K562 (cell line): ENCODE data around the gene TTC4. TPM values are rescaled to one million over a fixed set of nuclear protein-coding genes. Genes with fewer than 3 reads are reported as not detected.

ENCODE experiments used
- ATAC-seq: fragments of 200-7000 bp; cut with Tn5 transposase; 3 replicates; pipeline ENCODE4 v1.9.1; 2020; ENCODE audit warnings: moderate library complexity
- BruUV-seq: library from RNA; stranded (reverse); fragments of 400-500 nt; replicated peaks from 2 replicates; lab custom pipeline; 2021; lab: Mats Ljungman, UMichigan
- CTCF ChIA-PET: fragments of 300-600 bp; formaldehyde crosslinking; extraction: SDS; loops from one replicate; lab custom pipeline; 2021; ENCODE audit warnings: low intra/inter-chr PET ratio; lab: Yijun Ruan, JAX
- POLR2A ChIA-PET: fragments of 300-600, 350-650 bp; sonication (Branson Sonifier 250); formaldehyde crosslinking; extraction: SDS; loops from one replicate; lab custom pipeline; 2021; ENCODE audit warnings: antibody characterized with exemption, inconsistent platforms; lab: Yijun Ruan, JAX
- DNase-seq, 4 experiments: peaks; one replicate each; pipeline versions ENCODE4 v3.0.0 to v3.0.0-alpha.2; 2011 to 2018; ENCODE audit warnings: low spot score in 3 of 4, mixed read lengths in 3 of 4; ENCODE audit errors: extremely low read depth in 1 of 4
- FAIRE-seq: peaks from 2 replicates; lab custom pipeline; 2011; peaks lifted over from hg19 to GRCh38; lab: Jason Lieb, UNC
- H2AFZ ChIP-seq: 2 replicates; pipeline ENCODE4 v1.6.0; 2011; ENCODE audit warnings: low read depth, low read length, control low read depth, inconsistent platforms
- H3K27ac ChIP-seq: fragments of 200-600 bp; 3 replicates; pipeline ENCODE4 v1.8.0; 2011; ENCODE audit warnings: low read depth, mild to moderate bottlenecking, control low read depth, inconsistent platforms, low read length, moderate library complexity, mixed read lengths; ENCODE audit errors: extremely low read depth
- H3K27me3 ChIP-seq, 2 experiments: fragments of 300-600 bp in 1 of 2; 2 replicates in 1 of 2; 3 replicates in 1 of 2; pipeline versions ENCODE4 v1.6.0 to v1.8.0; 2011; ENCODE audit warnings: inconsistent platforms in 2 of 2, low read length in 2 of 2, mild to moderate bottlenecking in 1 of 2, mixed read lengths in 1 of 2, moderate library complexity in 1 of 2; ENCODE audit not compliant: control insufficient read depth in 2 of 2, insufficient read depth in 2 of 2
- H3K36me3 ChIP-seq: fragments of 300-600 bp; 3 replicates; pipeline ENCODE4 v1.8.0; 2011; ENCODE audit warnings: mild to moderate bottlenecking, low read length, inconsistent platforms; ENCODE audit not compliant: control insufficient read depth, insufficient read depth
- H3K4me1 ChIP-seq, 2 experiments: fragments of 200-600 bp in 1 of 2; replicated peaks in 1 of 2; 2 replicates in 1 of 2; 3 replicates in 1 of 2; pipeline versions ENCODE4 v1.5.1 to v1.8.0; 2011; ENCODE audit warnings: inconsistent platforms in 2 of 2, low read length in 2 of 2, mild to moderate bottlenecking in 1 of 2, mixed read lengths in 1 of 2, moderate library complexity in 1 of 2; ENCODE audit not compliant: control insufficient read depth in 2 of 2, insufficient read depth in 2 of 2
- H3K4me2 ChIP-seq: 2 replicates; pipeline ENCODE4 v1.6.1; 2011; ENCODE audit warnings: low read length, control low read depth, inconsistent platforms, mixed read lengths; ENCODE audit not compliant: insufficient read depth
- H3K4me3 ChIP-seq: fragments of 200-600 bp; sonication (generic), shearing (Covaris generic); 2 replicates; pipeline ENCODE4 v1.5.1; 2016; ENCODE audit warnings: control low read depth, inconsistent platforms
- H3K79me2 ChIP-seq: fragments of 200-600 bp; 3 replicates; pipeline ENCODE4 v1.8.0; 2011; ENCODE audit warnings: low read length, inconsistent platforms; ENCODE audit not compliant: control insufficient read depth, insufficient read depth
- H3K9ac ChIP-seq, 2 experiments: 2 replicates each; pipeline versions ENCODE4 v1.6.0 to v1.6.1; 2011; ENCODE audit warnings: low read depth in 2 of 2, low read length in 2 of 2, control low read depth in 1 of 2, inconsistent platforms in 1 of 2, mild to moderate bottlenecking in 1 of 2, mixed read lengths in 1 of 2; ENCODE audit not compliant: insufficient read depth in 1 of 2
- H3K9me1 ChIP-seq: one replicate; pipeline ENCODE4 v1.6.0; 2011; ENCODE audit warnings: inconsistent platforms, mild to moderate bottlenecking, low read length, moderate library complexity; ENCODE audit not compliant: control insufficient read depth, insufficient read depth
- H3K9me3 ChIP-seq: replicated peaks from 2 replicates; pipeline ENCODE4 v1.5.1; 2011; ENCODE audit warnings: low read depth, low read length, inconsistent platforms; ENCODE audit not compliant: control insufficient read depth, insufficient read depth
- H4K20me1 ChIP-seq: replicated peaks from 2 replicates; pipeline ENCODE4 v1.6.1; 2011; ENCODE audit warnings: low read length, inconsistent platforms, mixed read lengths; ENCODE audit not compliant: control insufficient read depth, insufficient read depth
- MAX ChIP-seq: sonication (generic); formaldehyde crosslinking; IDR thresholded peaks from 2 replicates; pipeline ENCODE4 v1.9.0; 2022; ENCODE audit warnings: mild to moderate bottlenecking, missing genetic modification reagents
- POLR2G ChIP-seq: fragments of 200-400 bp; formaldehyde crosslinking; IDR thresholded peaks from 2 replicates; pipeline ENCODE4 v1.6.1; 2017; ENCODE audit warnings: low read depth, mild to moderate bottlenecking, antibody characterized with exemption, low read length, moderate library complexity
- RBM25 ChIP-seq: fragments of 200-400 bp; formaldehyde crosslinking; IDR thresholded peaks from 2 replicates; pipeline ENCODE4 v1.6.1; 2018; ENCODE audit warnings: low read length, low read depth, moderate library complexity; ENCODE audit not compliant: severe bottlenecking
- RUNX1 ChIP-seq: sonication (generic); IDR thresholded peaks from 2 replicates; pipeline ENCODE4 v1.6.1; 2016; ENCODE audit warnings: antibody characterized with exemption, low read depth
- SFPQ ChIP-seq: fragments of 200-400 bp; formaldehyde crosslinking; IDR thresholded peaks from 2 replicates; pipeline ENCODE4 v1.6.1; 2017; ENCODE audit warnings: mild to moderate bottlenecking, low read depth, low read length, moderate library complexity
- ZNF785 ChIP-seq: fragments of 250-450 bp; sonication (Bioruptor Pico); IDR thresholded peaks from 2 replicates; pipeline ENCODE4 v1.4.0; 2020; ENCODE audit warnings: mild to moderate bottlenecking
- WGBS: fragments of 100-300 bp; shearing (Covaris generic); methylation state at CpG from one replicate; pipeline ENCODE4 v1.1.6; 2016; ENCODE audit warnings: low coverage, mixed read lengths; ENCODE audit not compliant: insufficient coverage; ENCODE audit errors: missing lambda C conversion rate; 5-methylcytosine and 5-hydroxymethylcytosine counted together
- in situ Hi-C: fragments of 300-500 bp; cut with MboI; formaldehyde crosslinking; loops from 4 replicates; pipeline ENCODE4 v1.15.0; 2018; ENCODE audit warnings: inconsistent platforms, mixed read lengths
- intact Hi-C: fragments of 100-400 bp; cut with micrococcal nuclease; formaldehyde crosslinking; loops from 2 replicates; pipeline ENCODE4 v1.14.2; 2022
- polyA plus RNA-seq, 8 experiments: library from polyadenylated mRNA; depleted of rRNA in 4 of 8; stranded (reverse) in 5 of 8; unstranded in 3 of 8; fragments of >200 nt; fragmentation: Nextera tagmentation in 2 of 8; fragmentation: Illumina TruSeq in 1 of 8; extraction: Ambion mirVana in 2 of 8; extraction: Trizol in 1 of 8; gene quantifications; 2 replicates each; pipeline versions ENCODE4 v1.2.1 to v1.2.3, GENCODE V29; 2011 to 2014; ENCODE audit warnings: inconsistent platforms in 1 of 8, missing spikeins in 1 of 8
- total RNA-seq, 7 experiments: library from RNA; depleted of rRNA in 6 of 7; stranded (reverse); fragments of >200 nt in 6 of 7; fragmentation: Illumina TruSeq in 2 of 7; extraction: Trizol in 2 of 7; gene quantifications; 2 replicates each; pipeline versions ENCODE4 v1.2.1 to v1.2.3, GENCODE V29; 2011 to 2021; ENCODE audit warnings: low replicate concordance in 1 of 7
- TF ChIP-seq, protein P1 (sequence below): conservative IDR thresholded peaks from 2 replicates; pipeline ENCODE4 v1.6.1; 2011; ENCODE audit warnings: low read depth, mild to moderate bottlenecking, low read length; ENCODE audit not compliant: control insufficient read depth

The TTC4 gene
- total and polyA plus RNA-seq, 9 of the 15 experiments (the other 6 are each of a cell fraction or from before 2014, with no cell fraction given), result 36.3 to 111 (median 54.1) TPM

DNA sequence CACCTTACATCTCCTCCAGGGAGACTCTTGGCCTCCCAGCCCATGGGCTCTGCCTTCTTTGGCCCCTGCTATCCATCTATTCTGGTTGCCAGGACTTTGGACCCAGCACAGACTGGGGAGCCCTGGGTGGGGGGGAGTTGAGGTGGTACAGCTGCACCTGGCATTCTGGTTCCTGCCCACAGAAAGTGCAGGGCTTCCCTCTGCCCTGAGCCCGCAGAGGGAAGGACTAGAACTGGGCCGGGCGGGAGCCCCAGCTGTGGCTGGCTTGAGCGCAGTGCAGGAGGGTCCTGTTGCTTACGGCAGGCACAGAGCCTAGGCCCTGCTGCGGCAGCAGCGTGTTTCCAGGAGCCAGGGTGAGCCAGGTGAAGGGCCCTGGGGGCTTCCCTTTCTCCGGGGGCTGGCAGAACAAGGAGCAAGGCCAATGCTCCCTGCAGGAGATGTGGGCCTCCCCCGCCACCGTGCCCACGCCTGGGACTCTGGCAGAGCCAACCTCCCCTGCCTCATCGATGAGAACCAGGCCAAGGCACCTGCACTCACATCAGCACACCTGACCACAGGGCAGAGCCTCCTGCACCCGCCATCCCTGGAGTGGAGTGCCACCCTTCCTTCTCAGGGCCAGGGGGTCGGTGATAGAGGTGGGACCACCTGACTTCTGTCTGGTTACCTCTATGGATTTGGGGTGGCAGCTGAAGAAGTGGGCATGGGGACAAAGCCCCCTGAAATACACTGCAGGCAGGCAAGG is 32.6 kb downstream of the TTC4 start:
- ATAC-seq, result no peak
- POLR2A ChIA-PET, result interaction anchor here (0.6 to 1.1 kb wide), 4 partner anchors 9 to 795 kb away, joined by 3 to 4 read pairs (median 4); partner anchors contain the start of gene TTC4

DNA sequence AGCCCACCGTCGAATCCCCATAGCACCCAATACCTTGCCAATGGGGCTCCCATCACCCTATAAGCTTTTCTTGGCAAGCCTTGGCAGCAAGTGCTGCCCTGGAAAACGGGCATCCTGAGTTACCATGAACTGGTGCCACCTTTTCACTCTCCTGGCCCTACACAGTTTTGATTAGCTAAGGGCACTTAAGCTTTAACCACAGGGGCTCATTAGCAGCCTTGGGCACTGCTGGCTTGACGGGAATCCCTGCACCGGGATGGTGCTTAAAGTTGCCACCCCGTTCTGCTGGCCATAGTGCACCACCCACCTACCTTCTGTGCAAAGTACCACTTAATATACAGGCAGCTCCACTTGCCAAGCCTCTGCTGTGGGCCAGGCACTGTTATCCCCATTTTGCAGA is 34.9 kb downstream of the TTC4 start:
- H3K9ac ChIP-seq, result peak overlapping the region in 1 of 2 experiments; percentile 49; a peak in 1 of 4 replicates
- CTCF ChIA-PET, result no interaction called here
- DNase-seq (no peak), FAIRE-seq (no peak), ATAC-seq (no peak)
- H3K36me3 ChIP-seq, result no peaks in the 10 kb centered on the region
- intact Hi-C loops (no loop called here), in situ Hi-C loops (no loop called here)
- H2AFZ ChIP-seq, result no peak overlapping the region
- no peaks in the 10 kb centered on the region for H3K9me3 ChIP-seq
- H3K9me1 ChIP-seq, result no peaks in the 10 kb centered on the region
- H3K4me1 ChIP-seq, result peaks cover 0 to 14% of the 10 kb centered on the region in 2 experiments; a peak in 2 of 5 replicates
- H4K20me1 ChIP-seq, result 0 out of 2 replicates have a peak, but pooled peaks cover 3% of the 10 kb centered on the region
- TF ChIP-seq MAX (CRISPR knock-in tag) (0 out of 2 replicates have a peak, but pooled peaks have one; percentile 25), RBM25 (peak; percentile 18), SFPQ (no peak), RUNX1 (no peak)
- TF ChIP-seq, protein P1, sequence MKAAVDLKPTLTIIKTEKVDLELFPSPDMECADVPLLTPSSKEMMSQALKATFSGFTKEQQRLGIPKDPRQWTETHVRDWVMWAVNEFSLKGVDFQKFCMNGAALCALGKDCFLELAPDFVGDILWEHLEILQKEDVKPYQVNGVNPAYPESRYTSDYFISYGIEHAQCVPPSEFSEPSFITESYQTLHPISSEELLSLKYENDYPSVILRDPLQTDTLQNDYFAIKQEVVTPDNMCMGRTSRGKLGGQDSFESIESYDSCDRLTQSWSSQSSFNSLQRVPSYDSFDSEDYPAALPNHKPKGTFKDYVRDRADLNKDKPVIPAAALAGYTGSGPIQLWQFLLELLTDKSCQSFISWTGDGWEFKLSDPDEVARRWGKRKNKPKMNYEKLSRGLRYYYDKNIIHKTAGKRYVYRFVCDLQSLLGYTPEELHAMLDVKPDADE, result no peak
- no peaks in the 10 kb centered on the region for H3K79me2 ChIP-seq
- no peak overlapping the region for H3K4me3 ChIP-seq
- H3K27me3 ChIP-seq, result peaks cover 6 to 23% of the 10 kb centered on the region in 2 experiments; a peak in 4 of 5 replicates
- H3K27ac ChIP-seq, result no peak overlapping the region
- BruUV-seq, result no TSS peak
- POLR2A ChIA-PET, result interaction anchor here (1.3 to 4.1 kb wide), 2 partner anchors 13 to 27 kb away, joined by 3 to 19 read pairs; partner anchors contain the start of gene PARS2
- under 1% methylated on average over 6 of the region's 6 CpGs for WGBS
- no peak overlapping the region for H3K4me2 ChIP-seq

More for the DNA sequence above, 32.6 kb downstream of the TTC4 start:
- H3K4me2 ChIP-seq, result no peak overlapping the region
- H3K4me1 ChIP-seq, result peaks cover 0 to 4% of the 10 kb centered on the region in 2 experiments; a peak in 1 of 5 replicates
- CTCF ChIA-PET, result no interaction called here
- H3K36me3 ChIP-seq, result peaks cover 6% of the 10 kb centered on the region; the same call in 1 of the 3 replicates
- DNase-seq (no peak), FAIRE-seq (no peak)
- no peak overlapping the region for H2AFZ ChIP-seq
- no peak overlapping the region for H3K4me3 ChIP-seq
- TF ChIP-seq ZNF785 (CRISPR knock-in tag) (no peak), POLR2G (peak; percentile 31; the same call in 1 of the 2 replicates)
- BruUV-seq, result no TSS peak
- peaks cover 6 to 23% of the 10 kb centered on the region in 2 experiments; a peak in 4 of 5 replicates for H3K27me3 ChIP-seq
- in situ Hi-C loops, result no loop called here
- H3K9me3 ChIP-seq, result no peaks in the 10 kb centered on the region
- no peaks in the 10 kb centered on the region for H3K9me1 ChIP-seq
- no peak overlapping the region for H3K9ac ChIP-seq
- H3K27ac ChIP-seq, result no peak overlapping the region
- intact Hi-C loops, result no loop called here
- H4K20me1 ChIP-seq, result peaks cover 10% of the 10 kb centered on the region; the same call in 1 of the 2 replicates
- H3K79me2 ChIP-seq, result no peaks in the 10 kb centered on the region
- 1% methylated on average over 14 of the region's 14 CpGs for WGBS
